PFSK-1 (cell line): ENCODE measurements around the gene SERPINA5.

Source experiments
- FOXP2 ChIP-seq: optimal IDR thresholded peaks from 2 replicates; pipeline ENCODE3; 2011; ENCODE audit warnings: borderline replicate concordance, control low read depth, inconsistent platforms; ENCODE audit not compliant: insufficient read depth; ENCODE audit errors: extremely low read length, extremely low read depth
- POLR2AphosphoS5 ChIP-seq: IDR thresholded peaks from 2 replicates; pipeline ENCODE4 v1.6.1; 2012; ENCODE audit warnings: low read depth, mild to moderate bottlenecking, control low read depth, low read length, moderate library complexity
- REST ChIP-seq, 2 experiments: IDR thresholded peaks; 2 replicates each; pipeline versions ENCODE4 v1.6.1 to v1.8.0; 2011 to 2012; ENCODE audit warnings: low read depth in 2 of 2, low read length in 2 of 2, control low read depth in 1 of 2, inconsistent platforms in 1 of 2, mild to moderate bottlenecking in 1 of 2, moderate library complexity in 1 of 2; ENCODE audit not compliant: insufficient read depth in 1 of 2
- SIN3A ChIP-seq: IDR thresholded peaks from 2 replicates; pipeline ENCODE4 v1.6.1; 2012; ENCODE audit warnings: mild to moderate bottlenecking, low read length, moderate library complexity, borderline replicate concordance; ENCODE audit not compliant: insufficient read depth
- TAF1 ChIP-seq: IDR thresholded peaks from 2 replicates; pipeline ENCODE4 v1.6.1; 2012; ENCODE audit warnings: low read length, control low read depth, borderline replicate concordance; ENCODE audit not compliant: insufficient read depth

SERPINA5 gene

GRCh38 chr14:94578712-94579111 is 2.5 kb upstream of the SERPINA5 start:
- no peak for TF ChIP-seq POLR2AphosphoS5
- TF ChIP-seq FOXP2: no peak

- TF ChIP-seq TAF1 (no peak), POLR2AphosphoS5 (no peak), SIN3A (no peak), REST (IDR thresholded peaks at IDR 0.05; ENCODE audit: insufficient read depth in 1 of 2, low read depth in 2 of 2, low read length in 2 of 2) (no peak), FOXP2 (no peak)
Observed at GRCh38 chr14:94582199-94582750, 1.0 kb downstream of the SERPINA5 start.

- TF ChIP-seq FOXP2 (no peak), SIN3A (no peak), TAF1 (no peak), REST (IDR thresholded peaks at IDR 0.05; ENCODE audit: insufficient read depth in 1 of 2, low read depth in 2 of 2, low read length in 2 of 2) (no peak), POLR2AphosphoS5 (no peak)
Observed at GRCh38 chr14:94582851-94583250, 1.6 kb downstream of the SERPINA5 start.

- TF ChIP-seq TAF1 (no peak), SIN3A (no peak), FOXP2 (no peak), REST (IDR thresholded peaks at IDR 0.05; ENCODE audit: insufficient read depth in 1 of 2, low read depth in 2 of 2, low read length in 2 of 2) (no peak), POLR2AphosphoS5 (no peak)
Observed at GRCh38 chr14:94583557-94583956, 2.3 kb downstream of the SERPINA5 start.

GRCh38 chr14:94584591-94585280 is 3.5 kb downstream of the SERPINA5 start:
- TF ChIP-seq POLR2AphosphoS5 (no peak), REST (IDR thresholded peaks at IDR 0.05; ENCODE audit: insufficient read depth in 1 of 2, low read depth in 2 of 2, low read length in 2 of 2) (no peak), TAF1 (no peak), SIN3A (no peak), FOXP2 (no peak)
